LoVo (cell line): Measurements from ENCODE around the gene SNX1.
A peak's percentile ranks its signal among the peaks of the same experiment; 100 is the strongest.
"Not testable (repeated sequence)": the region's sequence is repeated elsewhere in the genome, so short reads cannot be mapped to it uniquely, and the experiment has no call there.

Experiments
- DNase-seq: peaks from one replicate; pipeline ENCODE4 v3.0.0-alpha.2; 2016; ENCODE audit warnings: low spot score

Gene SNX1, protein sequence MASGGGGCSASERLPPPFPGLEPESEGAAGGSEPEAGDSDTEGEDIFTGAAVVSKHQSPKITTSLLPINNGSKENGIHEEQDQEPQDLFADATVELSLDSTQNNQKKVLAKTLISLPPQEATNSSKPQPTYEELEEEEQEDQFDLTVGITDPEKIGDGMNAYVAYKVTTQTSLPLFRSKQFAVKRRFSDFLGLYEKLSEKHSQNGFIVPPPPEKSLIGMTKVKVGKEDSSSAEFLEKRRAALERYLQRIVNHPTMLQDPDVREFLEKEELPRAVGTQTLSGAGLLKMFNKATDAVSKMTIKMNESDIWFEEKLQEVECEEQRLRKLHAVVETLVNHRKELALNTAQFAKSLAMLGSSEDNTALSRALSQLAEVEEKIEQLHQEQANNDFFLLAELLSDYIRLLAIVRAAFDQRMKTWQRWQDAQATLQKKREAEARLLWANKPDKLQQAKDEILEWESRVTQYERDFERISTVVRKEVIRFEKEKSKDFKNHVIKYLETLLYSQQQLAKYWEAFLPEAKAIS

DNA sequence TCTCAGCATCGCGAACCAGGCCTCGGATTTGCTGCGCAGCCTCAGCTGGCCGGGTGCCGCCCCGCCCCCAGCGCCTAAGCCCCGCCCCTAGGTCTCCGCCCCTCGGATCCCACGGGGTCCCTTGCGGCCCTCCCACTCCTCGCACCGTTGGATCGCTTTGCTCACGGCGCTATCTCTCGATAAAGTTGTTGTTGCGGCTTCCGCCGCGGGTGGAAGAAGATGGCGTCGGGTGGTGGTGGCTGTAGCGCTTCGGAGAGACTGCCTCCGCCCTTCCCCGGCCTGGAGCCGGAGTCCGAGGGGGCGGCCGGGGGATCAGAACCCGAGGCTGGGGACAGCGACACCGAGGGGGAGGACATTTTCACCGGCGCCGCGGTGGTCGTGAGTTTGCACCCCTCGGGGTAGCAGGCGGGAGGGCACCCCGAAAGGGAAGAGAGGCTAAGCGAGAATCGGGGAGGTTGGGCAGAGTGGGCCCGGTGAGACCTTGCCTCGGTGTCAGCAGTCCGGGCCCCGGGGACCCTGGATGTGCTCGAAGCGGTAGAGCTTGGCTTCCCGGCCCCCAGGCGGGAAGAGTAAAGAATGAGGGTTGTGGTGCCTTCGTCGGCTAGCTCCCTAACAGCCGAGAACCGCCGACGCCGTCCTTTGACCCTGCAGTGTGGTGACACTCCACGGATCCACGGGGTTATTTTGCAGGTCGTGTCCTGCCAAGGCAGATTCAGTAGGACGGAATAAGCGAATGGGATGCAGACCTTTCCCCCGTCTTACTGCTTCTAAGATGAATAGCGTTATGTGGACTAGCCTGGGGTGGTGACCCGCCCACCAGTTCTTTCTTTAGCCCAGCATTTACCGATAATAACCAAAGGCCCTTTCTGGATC lies at the start of gene SNX1:
Gene SNX1 (plus strand): TSS at position 188 of the 873 bp plus-strand sequence. CDS start 32 bp downstream, at position 220.
- peak; percentile 95 for DNase-seq

DNA sequence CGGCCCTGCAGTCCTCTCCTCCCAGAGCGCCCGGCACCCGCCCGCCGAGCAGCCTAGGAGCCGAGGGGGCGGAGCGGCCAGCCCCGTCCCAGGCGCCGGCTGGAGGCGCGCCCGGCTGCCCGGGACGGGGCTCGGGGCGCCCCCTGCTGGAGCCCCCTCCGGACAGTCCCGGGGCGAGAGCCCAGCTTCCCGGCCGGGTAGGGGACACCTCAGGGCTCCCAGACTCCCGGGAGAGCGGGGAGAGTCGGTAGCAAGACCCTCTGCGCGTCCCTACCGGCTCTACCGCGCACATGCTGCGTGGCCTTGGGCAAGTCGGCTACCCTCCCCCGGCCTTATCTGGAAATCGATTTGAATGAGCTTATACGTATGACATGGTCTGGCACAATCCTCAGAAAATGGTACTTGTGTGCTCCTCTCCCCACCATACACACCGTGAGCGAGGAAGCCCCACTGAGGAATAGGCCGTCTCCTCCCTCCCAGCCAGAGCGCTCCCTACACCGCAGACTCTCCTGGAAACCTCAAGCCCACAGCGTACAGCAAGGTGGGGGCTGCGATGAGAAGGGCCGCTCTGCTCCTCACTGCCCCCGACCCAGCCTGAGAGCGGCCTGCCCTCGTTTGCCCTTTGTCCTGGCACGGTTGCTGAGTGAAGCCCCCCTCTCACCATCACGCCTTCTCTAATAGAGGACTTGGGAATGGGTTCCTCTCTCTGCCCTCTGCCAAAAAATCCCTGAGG lies 49.2 kb upstream of the SNX1 start, which contains the start of gene DAPK2:
Gene DAPK2 (minus strand): TSS at position 65 of the 733 bp plus-strand sequence. CDS start 6,224 bp downstream, outside the sequence.
- peak; percentile 83 for DNase-seq

DNA sequence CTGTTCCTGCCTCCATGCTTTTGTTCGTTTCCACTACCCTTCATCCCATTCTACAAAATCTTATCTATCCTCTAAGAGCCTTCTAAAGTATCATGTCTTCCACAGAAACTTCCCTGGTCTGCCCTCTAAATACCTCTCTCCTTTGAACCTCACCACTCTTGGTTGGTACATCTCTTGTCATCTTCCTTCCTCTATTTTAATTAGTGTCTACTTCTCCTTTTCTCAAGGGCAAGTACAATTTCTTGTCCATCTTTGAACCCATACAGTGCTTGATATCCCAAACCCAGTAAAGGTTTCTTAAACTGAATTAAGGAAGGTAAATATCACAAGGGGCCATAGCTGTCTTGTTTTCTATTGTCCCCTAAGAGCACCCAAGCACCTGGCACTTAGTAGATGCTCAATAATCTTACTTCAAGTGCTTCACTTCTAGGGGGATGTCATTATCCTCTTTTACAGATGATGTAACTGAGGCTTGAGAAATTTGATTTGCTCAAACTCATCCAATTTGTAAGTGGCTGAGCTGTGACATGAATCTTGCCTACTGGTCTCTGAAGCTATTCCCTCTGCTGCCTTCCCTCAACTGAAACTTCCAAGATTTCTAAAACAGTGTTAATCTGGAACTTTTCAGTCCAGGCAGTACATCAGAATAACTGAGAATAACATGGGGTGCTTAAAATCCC lies 46.9 kb upstream of the SNX1 start:
- no peak for DNase-seq

DNA sequence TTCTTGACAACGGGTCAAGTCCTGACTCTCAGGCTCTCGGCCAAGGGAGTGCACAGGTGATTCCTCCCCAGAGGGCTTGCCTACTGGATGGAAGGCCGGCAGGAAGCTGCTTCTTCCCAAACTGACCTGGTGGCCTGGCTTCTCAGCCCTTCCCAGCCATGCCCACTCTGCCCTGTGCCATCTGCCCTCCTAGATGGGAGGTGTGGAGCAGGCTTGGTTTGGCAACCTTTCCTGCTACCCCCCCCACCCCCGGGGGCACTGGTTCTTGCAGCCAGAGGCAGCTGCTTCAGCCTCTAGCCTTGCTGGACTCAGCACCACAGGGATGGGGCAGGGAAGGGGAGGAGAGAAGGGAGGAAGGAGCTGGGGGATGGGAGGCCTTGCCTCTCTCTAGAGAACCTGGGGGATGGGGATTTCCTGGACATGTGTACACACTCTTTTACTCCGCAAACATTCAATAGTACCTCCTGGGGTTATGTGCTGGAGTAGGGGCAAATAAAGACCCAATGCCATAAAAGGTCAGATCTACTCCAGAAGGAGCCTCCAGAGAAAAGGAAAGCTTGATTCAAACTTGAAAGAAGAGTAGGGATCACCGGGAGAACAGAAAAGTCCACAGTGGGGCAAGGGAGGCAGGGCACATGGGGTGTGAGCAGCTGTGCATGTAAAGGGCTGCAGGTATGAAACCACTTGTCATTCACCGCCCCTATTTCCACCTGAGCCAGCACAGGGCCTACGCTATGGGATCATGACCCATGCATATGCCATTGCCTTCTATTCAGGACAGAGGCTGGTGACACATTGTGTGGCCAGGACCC lies 45.3 kb upstream of the SNX1 start:
- DNase-seq, result no peak

DNA sequence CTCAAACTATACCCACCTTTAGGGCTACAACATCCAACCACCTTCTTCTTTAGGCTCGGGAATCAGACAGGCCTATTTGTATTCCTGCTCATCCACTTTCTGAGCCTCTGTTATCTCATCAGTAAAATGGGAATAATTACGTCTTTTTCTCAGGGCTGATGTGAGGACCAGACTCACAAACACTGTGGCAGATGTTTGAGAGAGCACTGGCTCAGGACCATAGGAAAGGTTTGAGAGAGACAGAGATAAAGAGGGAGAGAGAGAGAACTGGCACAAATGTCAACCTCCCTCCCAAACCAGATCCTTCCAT lies 44.7 kb upstream of the SNX1 start:
- DNase-seq, result no peak

DNA sequence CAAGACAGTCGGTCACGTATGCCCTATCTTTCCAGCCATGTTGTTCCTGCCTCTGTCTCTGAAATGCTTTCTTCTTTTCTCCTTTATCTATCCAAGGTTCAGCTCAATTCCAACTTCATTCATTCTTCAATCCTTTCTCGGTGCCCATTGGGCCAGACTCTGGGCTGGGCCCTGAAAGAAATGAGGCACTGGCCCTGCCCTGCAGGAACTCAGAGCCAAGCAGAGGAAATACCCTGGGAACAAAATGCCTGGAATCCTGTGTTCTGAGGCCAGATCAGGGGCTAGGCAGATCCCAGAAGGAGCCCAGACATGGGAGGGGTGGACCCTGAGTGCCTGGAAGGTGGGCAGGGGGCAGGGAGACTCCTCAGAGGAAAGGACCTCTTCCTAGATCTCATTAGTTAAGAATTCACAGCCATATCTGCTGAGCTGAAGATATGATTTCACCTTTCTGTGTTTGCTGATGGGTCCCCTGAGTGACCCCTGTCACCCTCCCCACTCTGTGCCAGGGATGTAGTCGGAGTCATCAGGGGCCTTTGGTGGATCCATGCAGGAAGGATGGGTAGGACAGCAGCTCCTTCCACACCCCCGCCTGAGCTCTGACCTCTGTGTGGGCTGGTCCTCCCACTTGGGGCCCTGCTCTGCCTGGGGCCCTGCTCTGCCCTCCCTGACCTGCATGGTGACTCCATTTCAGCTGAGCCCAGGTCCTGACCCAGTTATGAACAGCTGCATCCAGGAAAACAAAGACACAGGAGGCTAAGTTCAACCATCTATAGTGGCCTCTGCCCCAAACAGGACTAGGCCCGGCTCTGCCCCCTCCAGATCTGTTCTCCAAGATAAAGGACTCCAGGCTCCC lies 44.1 kb upstream of the SNX1 start:
- no peak for DNase-seq

DNA sequence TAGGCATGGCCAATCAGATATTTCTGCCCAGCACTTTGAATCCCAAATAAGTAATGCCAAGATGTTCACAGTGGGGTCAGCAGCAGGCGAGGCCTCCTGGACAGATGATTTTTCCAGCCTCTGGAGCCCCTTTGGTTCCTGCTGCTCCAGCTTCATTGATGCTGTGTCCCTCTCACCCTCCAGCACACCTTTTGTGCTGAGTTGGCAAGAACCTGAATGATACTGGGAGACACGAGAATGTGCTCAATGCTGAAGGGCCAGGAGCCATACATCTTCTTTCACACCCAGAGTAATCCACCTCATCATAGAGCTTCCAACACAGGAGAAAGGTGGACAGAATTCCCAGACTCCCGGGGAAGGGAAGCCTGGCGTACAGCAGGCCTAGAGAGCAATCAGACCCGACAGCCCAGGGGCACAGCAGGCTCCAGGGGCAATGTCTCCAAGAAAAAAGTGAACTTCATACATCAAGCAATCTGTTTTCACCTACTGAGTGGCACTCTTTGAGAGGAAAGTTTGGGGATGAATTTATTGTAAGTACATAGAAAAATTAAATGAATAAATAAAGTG lies 42.8 kb upstream of the SNX1 start:
- no peak for DNase-seq

DNA sequence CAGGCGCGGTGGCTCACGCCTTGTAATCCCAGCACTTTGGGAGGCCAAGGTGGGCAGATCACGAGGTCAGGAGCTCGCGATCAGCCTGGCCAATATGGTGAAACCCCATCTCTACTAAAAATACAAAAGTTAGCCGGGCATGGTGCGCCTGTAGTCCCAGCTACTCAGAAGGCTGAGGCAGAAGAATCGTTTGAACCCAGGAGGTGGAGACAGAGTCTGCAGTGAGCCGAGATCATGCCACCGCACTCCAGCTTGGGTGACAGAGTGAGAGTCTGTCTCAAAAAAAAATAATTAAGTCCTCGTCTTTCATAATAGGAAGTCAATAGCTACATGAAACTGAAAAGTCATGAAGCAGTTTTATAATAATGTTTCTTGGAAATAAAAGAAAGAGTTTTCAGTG lies 42.1 kb upstream of the SNX1 start:
- not testable (repeated sequence) for DNase-seq

DNA sequence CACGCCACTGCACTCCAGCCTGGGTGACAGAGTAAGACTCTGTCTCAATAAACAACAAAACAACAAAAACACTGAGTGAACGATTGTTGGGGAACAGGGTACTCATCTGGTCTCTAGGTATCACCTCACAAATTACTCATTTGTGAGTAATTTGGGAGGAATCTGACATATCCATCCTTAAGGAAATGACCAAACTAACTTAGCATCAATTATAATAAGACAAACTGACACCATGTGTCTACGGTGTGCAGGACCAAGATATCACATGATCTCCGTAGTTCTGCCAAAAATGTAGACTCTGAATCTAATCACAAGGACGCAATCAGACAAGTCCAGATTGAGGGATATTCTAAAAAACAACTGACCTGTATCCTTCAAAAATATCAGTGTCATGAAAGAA lies 37.5 kb upstream of the SNX1 start:
- DNase-seq, result no peak

DNA sequence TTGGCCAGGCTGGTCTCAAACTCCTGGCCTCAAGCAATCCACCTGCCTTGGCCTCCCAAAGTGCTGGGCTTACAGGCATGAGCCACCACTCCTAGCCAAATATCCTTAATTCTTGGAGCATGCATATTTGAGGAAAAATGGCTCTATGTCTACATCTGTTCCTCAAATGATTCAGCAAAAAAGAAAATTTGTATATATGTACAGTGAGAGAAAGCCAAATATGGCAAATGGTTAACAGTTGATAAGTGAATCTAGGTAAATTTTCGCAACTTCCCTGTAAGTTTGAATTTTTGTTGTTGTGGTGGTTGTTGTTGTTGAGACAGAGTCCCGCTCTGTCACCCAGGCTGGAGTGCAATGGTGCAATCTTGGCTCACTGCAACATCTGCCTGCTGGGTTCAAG lies 36.7 kb upstream of the SNX1 start:
- not testable (repeated sequence) for DNase-seq

DNA sequence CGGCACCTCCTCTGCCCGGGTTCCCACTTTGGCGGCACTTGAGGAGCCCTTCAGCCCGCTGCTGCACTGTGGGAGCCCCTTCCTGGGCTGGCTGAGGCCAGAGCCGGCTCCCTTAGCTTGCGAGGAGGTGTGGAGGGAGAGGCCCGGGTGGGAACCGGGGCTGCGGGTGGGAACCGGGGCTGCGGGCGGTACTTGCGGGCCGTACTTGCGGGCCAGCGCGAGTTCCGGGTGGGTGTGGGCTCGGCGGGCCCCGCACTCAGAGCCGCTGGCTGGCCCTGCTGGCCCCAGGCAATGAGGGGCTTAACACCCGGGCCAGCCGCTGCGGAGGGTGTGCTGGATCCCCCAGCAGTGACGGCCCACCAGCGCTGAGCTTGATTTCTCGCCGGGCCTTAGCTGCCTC lies 35.1 kb upstream of the SNX1 start:
- DNase-seq, result no peak

DNA sequence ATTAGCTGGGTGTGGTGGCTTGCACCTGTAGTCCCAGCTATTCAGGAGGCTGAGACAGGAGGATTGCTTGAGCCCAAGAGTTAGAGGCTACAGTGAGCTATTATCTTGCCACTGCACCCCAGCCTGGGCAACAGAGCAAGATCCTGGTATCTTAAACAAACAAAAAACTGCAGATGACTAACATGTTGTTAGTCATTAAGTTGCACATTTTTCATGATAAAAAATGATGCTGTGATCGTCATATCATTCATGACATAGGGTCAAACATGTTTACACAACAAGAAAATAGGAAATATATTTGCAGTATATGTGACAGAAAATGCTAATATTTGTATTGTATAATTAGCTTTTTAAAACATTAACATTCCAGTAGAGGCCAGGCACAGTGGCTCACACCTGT lies 29.3 kb upstream of the SNX1 start:
- no peak for DNase-seq

DNA sequence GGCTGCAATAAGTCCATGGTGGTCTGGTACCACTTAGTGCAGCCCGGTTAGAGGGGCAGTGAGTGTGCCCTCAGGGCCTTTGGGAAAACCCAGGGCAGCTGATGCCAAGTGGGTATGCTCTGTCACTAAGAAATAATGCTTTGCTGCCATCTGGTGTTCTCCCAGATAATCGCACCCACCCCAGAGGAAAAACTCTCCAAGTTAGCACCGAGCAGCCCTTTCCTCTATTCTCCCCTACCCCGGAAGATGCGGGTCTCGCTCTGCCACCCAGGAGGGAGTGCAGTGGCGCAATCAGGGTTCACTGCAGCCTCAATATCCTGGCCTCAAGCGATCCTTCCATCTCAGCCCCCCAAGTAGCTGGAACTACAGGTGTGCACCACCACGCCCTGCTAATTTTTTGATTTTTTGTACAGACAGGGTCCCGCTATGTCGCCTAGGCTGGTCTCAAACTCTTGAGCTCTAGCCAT lies 28.2 kb upstream of the SNX1 start:
- peak; percentile 72 for DNase-seq

DNA sequence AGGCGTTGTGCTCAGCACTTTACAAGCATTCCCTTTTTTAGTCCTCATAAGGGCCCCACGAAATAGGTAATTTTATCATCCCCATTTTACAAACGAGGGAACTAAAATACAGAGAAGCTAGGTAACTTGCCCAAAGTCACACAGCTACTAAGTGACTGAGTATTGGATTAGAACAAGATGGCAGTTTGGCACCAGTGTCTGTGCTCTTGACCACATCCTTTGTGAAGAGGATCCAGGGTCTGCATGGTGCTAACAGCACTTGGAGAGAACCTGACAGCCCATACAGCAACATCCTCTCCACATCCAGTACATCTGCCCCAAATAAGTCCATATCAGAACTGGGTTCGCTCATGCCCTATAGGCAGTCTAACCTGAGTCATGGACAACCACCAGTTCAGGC lies 27.6 kb upstream of the SNX1 start:
- DNase-seq, result no peak

DNA sequence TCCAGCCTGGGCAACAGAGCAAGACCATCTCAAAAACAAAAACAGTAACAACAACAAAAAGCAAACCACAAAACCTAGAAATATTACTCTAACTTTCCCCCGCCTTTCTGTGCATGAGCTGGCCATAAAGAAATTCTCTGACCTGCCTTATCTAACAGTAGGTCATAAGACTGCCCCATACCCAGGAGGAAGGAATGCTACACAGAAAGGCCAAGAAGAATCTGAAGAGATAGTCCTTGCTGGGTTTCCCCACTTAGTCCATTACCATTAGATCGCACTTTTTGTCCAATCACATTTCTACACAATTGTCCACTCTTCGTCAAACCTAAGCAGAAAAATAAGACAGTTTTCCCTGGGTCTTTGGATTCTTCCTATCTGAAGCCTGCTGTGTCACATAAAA lies 25.7 kb upstream of the SNX1 start:
- no peak for DNase-seq

DNA sequence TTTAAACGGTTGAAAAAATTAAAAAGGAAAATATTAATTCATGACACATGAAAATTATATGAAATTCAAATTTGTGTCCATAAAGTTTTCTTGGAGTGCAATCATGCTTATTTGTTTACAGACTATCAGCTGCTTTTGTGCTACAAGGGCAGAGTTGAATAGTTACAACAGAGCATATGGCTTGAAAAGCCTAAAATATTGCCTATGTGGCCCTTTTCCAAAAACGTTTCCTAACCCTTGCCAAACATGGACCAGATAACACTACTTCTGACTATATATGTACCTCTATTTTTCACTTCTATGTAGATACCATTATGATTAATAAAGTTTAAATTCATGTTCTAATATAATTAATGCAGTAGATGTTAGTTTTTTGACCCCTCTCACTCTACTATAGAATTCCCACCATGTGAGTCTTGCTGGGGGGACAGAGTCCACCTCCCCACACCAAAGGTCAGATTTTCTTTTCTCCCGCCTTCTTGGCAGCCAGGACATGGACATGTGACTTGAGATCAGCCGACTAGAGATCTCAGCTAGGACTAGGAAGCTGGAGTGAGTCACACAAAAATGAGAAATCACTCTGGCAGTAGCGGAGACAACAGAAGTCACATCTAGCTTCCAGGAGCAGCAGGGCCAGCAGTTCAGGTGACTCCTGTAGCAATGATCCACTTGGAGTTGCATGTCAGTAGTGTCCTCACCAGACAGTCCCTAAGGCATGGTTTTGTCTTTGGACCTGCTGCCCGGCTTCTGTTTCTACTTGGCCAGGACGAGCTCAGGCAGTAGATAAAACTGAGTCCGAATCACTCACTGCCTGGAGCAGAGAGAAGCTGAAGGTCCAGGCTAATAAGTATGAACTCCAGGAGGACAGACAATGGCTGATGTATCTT lies 24.6 kb upstream of the SNX1 start:
- no peak for DNase-seq

DNA sequence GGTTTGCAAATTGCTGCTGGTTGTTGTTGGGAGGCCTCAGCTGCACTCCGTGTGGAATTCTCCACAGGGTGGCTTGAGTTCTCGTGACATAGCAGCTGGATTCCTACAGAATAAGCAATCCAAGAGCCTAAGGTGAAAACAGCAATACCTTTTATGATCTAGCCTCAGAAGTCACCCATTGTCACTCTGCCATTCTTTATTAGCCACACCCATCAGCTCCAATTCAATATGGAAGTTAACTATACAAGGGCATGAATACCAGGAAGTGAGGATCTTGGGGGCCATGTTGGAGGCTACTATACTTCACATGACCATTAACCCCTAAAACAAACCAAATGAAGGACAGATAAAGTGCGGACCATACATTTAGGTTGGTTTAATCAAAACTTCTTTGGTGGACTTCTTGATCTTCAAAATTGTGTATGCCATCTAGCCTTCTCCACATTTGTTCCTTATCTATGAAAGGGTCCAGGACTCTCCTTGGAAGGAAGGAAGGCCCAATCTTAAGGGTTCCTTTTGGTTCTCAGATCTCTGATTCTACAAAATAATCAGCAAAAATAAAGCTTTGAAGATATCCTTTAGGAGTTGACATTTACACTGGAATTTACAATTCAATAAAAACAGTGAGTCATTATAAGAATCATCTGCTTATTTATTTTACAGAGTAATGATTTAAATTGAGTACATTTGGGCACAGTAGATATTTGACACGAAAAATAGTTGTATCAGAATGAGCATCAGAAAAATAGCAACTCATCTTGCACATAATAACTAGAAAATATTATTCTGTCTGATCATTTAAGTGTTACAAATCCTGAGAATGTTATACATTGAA lies 23.6 kb upstream of the SNX1 start:
- DNase-seq, result no peak
